GM06990 (cell line): Measurements from ENCODE around the gene CDCA3.

Source experiments
- DNase-seq: peaks from one replicate; pipeline ENCODE4 v3.0.0-alpha.2; 2011; ENCODE audit not compliant: insufficient read length; ENCODE audit errors: extremely low read depth
- H3K27me3 ChIP-seq: replicated peaks from 2 replicates; pipeline ENCODE4 v1.6.0; 2011; ENCODE audit warnings: low read length; ENCODE audit not compliant: control insufficient read depth, insufficient read depth
- H3K36me3 ChIP-seq: 2 replicates; pipeline ENCODE4 v1.5.1; 2011; ENCODE audit warnings: low read length; ENCODE audit not compliant: control insufficient read depth, insufficient read depth
- H3K4me3 ChIP-seq: replicated peaks from 2 replicates; pipeline ENCODE4 v1.5.1; 2011; ENCODE audit warnings: low read depth, mild to moderate bottlenecking, control low read depth, low read length
- CTCF ChIP-seq: IDR thresholded peaks from 2 replicates; pipeline ENCODE4 v1.5.1; 2011; ENCODE audit warnings: low read length, control low read depth, mild to moderate bottlenecking, inconsistent platforms; ENCODE audit not compliant: insufficient read depth, poor library complexity, severe bottlenecking

Gene CDCA3

DNA sequence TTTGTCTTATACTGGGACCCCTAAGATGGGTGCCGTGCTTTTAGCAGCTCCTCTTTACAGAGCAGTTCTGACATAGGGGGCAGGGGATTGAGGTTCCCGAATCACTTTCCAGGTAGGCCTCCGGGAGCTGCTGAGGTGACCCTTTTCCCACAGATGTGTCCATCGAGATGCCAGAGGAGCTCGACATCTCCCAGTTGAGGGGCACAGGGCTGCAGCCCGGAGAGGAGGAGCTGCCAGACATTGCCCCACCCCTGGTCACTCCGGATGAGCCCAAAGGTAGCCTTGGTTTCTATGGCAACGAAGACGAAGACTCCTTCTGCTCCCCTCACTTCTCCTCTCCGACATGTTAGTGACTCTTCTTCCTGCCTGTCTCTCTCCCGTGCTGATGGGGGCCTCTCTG, 11.9 kb upstream of the CDCA3 start:
- no peak for DNase-seq
- Histone ChIP-seq H3K36me3 (peaks cover 45% of the 10 kb centered on the region), H3K27me3 (no peaks in the 10 kb centered on the region), H3K4me3 (no peak overlapping the region)
- TF ChIP-seq CTCF: no peak

GRCh38 chr12:6861391-6861790, 10.3 kb upstream of the CDCA3 start:
- H3K4me3 ChIP-seq: no peak overlapping the region
- no peak for TF ChIP-seq CTCF
- H3K27me3 ChIP-seq: no peaks in the 10 kb centered on the region
- peaks cover 55% of the 10 kb centered on the region for H3K36me3 ChIP-seq
- no peak for DNase-seq

- DNase-seq: no peak
- no peak for TF ChIP-seq CTCF
- no peak overlapping the region for H3K4me3 ChIP-seq
- H3K36me3 ChIP-seq: peaks cover 57% of the 10 kb centered on the region
- no peaks in the 10 kb centered on the region for H3K27me3 ChIP-seq
Observed at GRCh38 chr12:6860942-6861341, 9.9 kb upstream of the CDCA3 start.

- no peak overlapping the region for H3K4me3 ChIP-seq
- TF ChIP-seq CTCF: no peak
- H3K27me3 ChIP-seq: no peaks in the 10 kb centered on the region
- no peak for DNase-seq
- peaks cover 59% of the 10 kb centered on the region for H3K36me3 ChIP-seq
Observed at GRCh38 chr12:6860116-6860515, 9.0 kb upstream of the CDCA3 start.

DNA sequence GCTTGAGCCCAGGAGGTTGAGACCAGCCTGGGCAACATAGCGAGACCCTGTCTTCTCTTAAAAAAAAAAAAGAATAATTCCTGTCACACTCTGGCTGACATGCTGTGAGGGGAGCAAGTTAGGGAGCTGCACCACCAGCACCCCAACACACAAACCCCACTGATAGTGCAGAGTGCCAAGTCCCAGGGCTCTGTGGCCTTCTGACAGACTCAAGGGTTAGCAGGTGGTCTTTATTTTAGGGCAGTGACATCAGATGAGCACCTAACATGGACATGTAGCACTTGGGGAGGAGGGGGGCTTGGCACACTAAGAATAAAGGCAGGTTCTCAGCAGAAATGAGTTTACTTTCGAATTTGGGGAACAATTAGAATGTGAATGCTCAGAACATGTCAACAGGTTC, 7.7 kb upstream of the CDCA3 start:
- no peak for DNase-seq
- Histone ChIP-seq H3K36me3 (peaks cover 55% of the 10 kb centered on the region), H3K4me3 (no peak overlapping the region), H3K27me3 (no peaks in the 10 kb centered on the region)
- TF ChIP-seq CTCF: no peak

- no peaks in the 10 kb centered on the region for H3K27me3 ChIP-seq
- TF ChIP-seq CTCF: no peak
- peaks cover 35% of the 10 kb centered on the region for H3K36me3 ChIP-seq
- DNase-seq: no peak
- no peak overlapping the region for H3K4me3 ChIP-seq
Observed at GRCh38 chr12:6855322-6855721, 4.2 kb upstream of the CDCA3 start.
